Stimulated activated naive B cell treated with anti-CD40 and anti-IgM and Interleukin-4, amounts not matched to agents 10 μg/mL and 1 μg/mL and 100 μg/mL, for 72 hours (primary cell): ENCODE measurements around the gene KLF17.
"Not testable (repeated sequence)": the region's sequence is repeated elsewhere in the genome, so short reads cannot be mapped to it uniquely, and the experiment has no call there.

ENCODE experiments used
- ATAC-seq, 2 donors: fragments of 150-1000 bp; cut with Tn5 transposase; replicated peaks; 2 replicates each; pipeline ENCODE4 v1.10.0; 2021; ENCODE audit warnings: moderate library complexity in 1 of 2
- DNase-seq: peaks from one replicate; pipeline ENCODE4 v3.0.0; 2021
- H3K27ac Mint-ChIP-seq: one replicate; pipeline ENCODE4 v1.8.0; 2022; ENCODE audit warnings: mild to moderate bottlenecking, mixed read lengths
- H3K27me3 Mint-ChIP-seq, 2 donors: one replicate each; pipeline ENCODE4 v1.8.0; 2022; ENCODE audit warnings: mixed read lengths in 2 of 2
- H3K36me3 Mint-ChIP-seq, 2 donors: one replicate each; pipeline ENCODE4 v1.8.0; 2022; ENCODE audit warnings: mixed read lengths in 2 of 2, mild to moderate bottlenecking in 1 of 2
- H3K4me1 Mint-ChIP-seq, 2 donors: one replicate each; pipeline ENCODE4 v1.8.0; 2022; ENCODE audit warnings: mixed read lengths in 2 of 2, mild to moderate bottlenecking in 1 of 2
- H3K4me3 Mint-ChIP-seq, 2 donors: one replicate each; pipeline ENCODE4 v1.8.0; 2022; ENCODE audit warnings: mild to moderate bottlenecking in 2 of 2, mixed read lengths in 2 of 2, moderate library complexity in 1 of 2
- H3K9me3 Mint-ChIP-seq, 2 donors: one replicate each; pipeline ENCODE4 v1.8.0; 2022; ENCODE audit warnings: mixed read lengths in 2 of 2, mild to moderate bottlenecking in 1 of 2

The KLF17 gene

GRCh38 chr1:44090429-44091252, 28.0 kb upstream of the KLF17 start:
- Mint-ChIP-seq H3K4me3 (no peak overlapping the region), H3K27me3 (peaks cover 11 to 17% of the 10 kb centered on the region in 2 donors), H3K27ac (no peak overlapping the region), H3K4me1 (no peaks in the 10 kb centered on the region), H3K9me3 (no peaks in the 10 kb centered on the region), H3K36me3 (no peaks in the 10 kb centered on the region)
- no peak for DNase-seq
- ATAC-seq, result no peak

GRCh38 chr1:44094047-44094446, 24.6 kb upstream of the KLF17 start:
- Mint-ChIP-seq H3K4me3 (no peak overlapping the region), H3K27ac (no peak overlapping the region), H3K9me3 (peaks cover 0 to 3% of the 10 kb centered on the region in 2 donors), H3K36me3 (peaks cover 0 to 3% of the 10 kb centered on the region in 2 donors), H3K27me3 (peaks cover 6 to 9% of the 10 kb centered on the region in 2 donors), H3K4me1 (no peaks in the 10 kb centered on the region)
- ATAC-seq (no peak), DNase-seq (no peak)

GRCh38 chr1:44100183-44100868, 18.3 kb upstream of the KLF17 start:
- DNase-seq, result no peak
- H3K27me3 Mint-ChIP-seq, result peaks cover 0 to 3% of the 10 kb centered on the region in 2 donors
- no peak overlapping the region for H3K27ac Mint-ChIP-seq
- no peak overlapping the region for H3K4me3 Mint-ChIP-seq
- H3K36me3 Mint-ChIP-seq, result peaks cover 0 to 3% of the 10 kb centered on the region in 2 donors
- peaks cover 0 to 3% of the 10 kb centered on the region in 2 donors for H3K9me3 Mint-ChIP-seq
- no peak for ATAC-seq
- H3K4me1 Mint-ChIP-seq, result no peaks in the 10 kb centered on the region

GRCh38 chr1:44101328-44101727, 17.3 kb upstream of the KLF17 start:
- no peak overlapping the region for H3K4me3 Mint-ChIP-seq
- peaks cover 0 to 3% of the 10 kb centered on the region in 2 donors for H3K9me3 Mint-ChIP-seq
- DNase-seq, result no peak
- no peaks in the 10 kb centered on the region for H3K4me1 Mint-ChIP-seq
- no peak for ATAC-seq
- H3K27me3 Mint-ChIP-seq, result peaks cover 6 to 8% of the 10 kb centered on the region in 2 donors
- peaks cover 0 to 3% of the 10 kb centered on the region in 2 donors for H3K36me3 Mint-ChIP-seq
- no peak overlapping the region for H3K27ac Mint-ChIP-seq

GRCh38 chr1:44103270-44104131, 15.1 kb upstream of the KLF17 start:
- Mint-ChIP-seq H3K9me3 (no peaks in the 10 kb centered on the region), H3K27ac (no peak overlapping the region), H3K4me1 (no peaks in the 10 kb centered on the region), H3K27me3 (peaks cover 17 to 20% of the 10 kb centered on the region in 2 donors), H3K36me3 (no peaks in the 10 kb centered on the region), H3K4me3 (no peak overlapping the region)
- no peak for ATAC-seq
- DNase-seq, result no peak

GRCh38 chr1:44105810-44106209, 12.8 kb upstream of the KLF17 start:
- ATAC-seq (no peak), DNase-seq (no peak)
- no peaks in the 10 kb centered on the region for H3K36me3 Mint-ChIP-seq
- no peaks in the 10 kb centered on the region for H3K9me3 Mint-ChIP-seq
- no peak overlapping the region for H3K4me3 Mint-ChIP-seq
- peaks cover 17 to 20% of the 10 kb centered on the region in 2 donors for H3K27me3 Mint-ChIP-seq
- no peaks in the 10 kb centered on the region for H3K4me1 Mint-ChIP-seq
- no peak overlapping the region for H3K27ac Mint-ChIP-seq

GRCh38 chr1:44108241-44108640, 10.4 kb upstream of the KLF17 start:
- no peaks in the 10 kb centered on the region for H3K4me1 Mint-ChIP-seq
- no peaks in the 10 kb centered on the region for H3K36me3 Mint-ChIP-seq
- peaks cover 17 to 20% of the 10 kb centered on the region in 2 donors for H3K27me3 Mint-ChIP-seq
- no peaks in the 10 kb centered on the region for H3K9me3 Mint-ChIP-seq
- H3K4me3 Mint-ChIP-seq, result no peak overlapping the region
- ATAC-seq (no peak), DNase-seq (no peak)
- no peak overlapping the region for H3K27ac Mint-ChIP-seq

GRCh38 chr1:44108971-44109370, 9.7 kb upstream of the KLF17 start:
- no peaks in the 10 kb centered on the region for H3K36me3 Mint-ChIP-seq
- DNase-seq, result no peak
- H3K27me3 Mint-ChIP-seq, result peaks cover 20 to 24% of the 10 kb centered on the region in 2 donors
- H3K9me3 Mint-ChIP-seq, result no peaks in the 10 kb centered on the region
- no peaks in the 10 kb centered on the region for H3K4me1 Mint-ChIP-seq
- no peak for ATAC-seq
- no peak overlapping the region for H3K27ac Mint-ChIP-seq
- H3K4me3 Mint-ChIP-seq, result no peak overlapping the region

- Mint-ChIP-seq H3K4me3 (no peak overlapping the region), H3K27me3 (peaks cover 18 to 25% of the 10 kb centered on the region in 2 donors), H3K9me3 (no peaks in the 10 kb centered on the region), H3K4me1 (no peaks in the 10 kb centered on the region), H3K27ac (no peak overlapping the region), H3K36me3 (no peaks in the 10 kb centered on the region)
- DNase-seq (no peak), ATAC-seq (no peak)
Measured at GRCh38 chr1:44110916-44111315, 7.7 kb upstream of the KLF17 start.

GRCh38 chr1:44111861-44112260, 6.8 kb upstream of the KLF17 start:
- no peaks in the 10 kb centered on the region for H3K9me3 Mint-ChIP-seq
- DNase-seq, result no peak
- no peaks in the 10 kb centered on the region for H3K36me3 Mint-ChIP-seq
- ATAC-seq, result no peak
- H3K27me3 Mint-ChIP-seq, result peaks cover 9 to 16% of the 10 kb centered on the region in 2 donors
- no peak overlapping the region for H3K27ac Mint-ChIP-seq
- H3K4me1 Mint-ChIP-seq, result no peaks in the 10 kb centered on the region
- H3K4me3 Mint-ChIP-seq, result no peak overlapping the region

- Mint-ChIP-seq H3K27ac (no peak overlapping the region), H3K27me3 (peaks cover 6 to 15% of the 10 kb centered on the region in 2 donors)
Measured at GRCh38 chr1:44112486-44112885, 6.1 kb upstream of the KLF17 start.

GRCh38 chr1:44113095-44113609, 5.5 kb upstream of the KLF17 start:
- Mint-ChIP-seq H3K27me3 (peaks cover 2 to 10% of the 10 kb centered on the region in 2 donors), H3K4me3 (no peak overlapping the region), H3K4me1 (no peaks in the 10 kb centered on the region), H3K36me3 (no peaks in the 10 kb centered on the region), H3K27ac (no peak overlapping the region), H3K9me3 (no peaks in the 10 kb centered on the region)
- DNase-seq (no peak), ATAC-seq (no peak)

More at GRCh38 chr1:44112486-44112885, 6.1 kb upstream of the KLF17 start:
- no peak overlapping the region for H3K4me3 Mint-ChIP-seq
- no peaks in the 10 kb centered on the region for H3K9me3 Mint-ChIP-seq
- H3K36me3 Mint-ChIP-seq, result no peaks in the 10 kb centered on the region
- no peak for DNase-seq
- no peak for ATAC-seq
- H3K4me1 Mint-ChIP-seq, result no peaks in the 10 kb centered on the region

GRCh38 chr1:44114098-44114497, 4.5 kb upstream of the KLF17 start:
- no peak overlapping the region for H3K27ac Mint-ChIP-seq
- no peaks in the 10 kb centered on the region for H3K4me1 Mint-ChIP-seq
- H3K36me3 Mint-ChIP-seq, result no peaks in the 10 kb centered on the region
- H3K9me3 Mint-ChIP-seq, result no peaks in the 10 kb centered on the region
- no peak for DNase-seq
- ATAC-seq, result no peak
- no peak overlapping the region for H3K4me3 Mint-ChIP-seq
- H3K27me3 Mint-ChIP-seq, result peaks cover 0 to 8% of the 10 kb centered on the region in 2 donors

GRCh38 chr1:44117272-44117671, 1.3 kb upstream of the KLF17 start:
- H3K9me3 Mint-ChIP-seq, ATAC-seq, DNase-seq, H3K4me1 Mint-ChIP-seq, H3K36me3 Mint-ChIP-seq, H3K4me3 Mint-ChIP-seq, H3K27ac Mint-ChIP-seq: not testable (repeated sequence)
- peaks cover 5 to 10% of the 10 kb centered on the region in 2 donors for H3K27me3 Mint-ChIP-seq
